ENCODE measurements around the gene WDFY1.

DNA sequence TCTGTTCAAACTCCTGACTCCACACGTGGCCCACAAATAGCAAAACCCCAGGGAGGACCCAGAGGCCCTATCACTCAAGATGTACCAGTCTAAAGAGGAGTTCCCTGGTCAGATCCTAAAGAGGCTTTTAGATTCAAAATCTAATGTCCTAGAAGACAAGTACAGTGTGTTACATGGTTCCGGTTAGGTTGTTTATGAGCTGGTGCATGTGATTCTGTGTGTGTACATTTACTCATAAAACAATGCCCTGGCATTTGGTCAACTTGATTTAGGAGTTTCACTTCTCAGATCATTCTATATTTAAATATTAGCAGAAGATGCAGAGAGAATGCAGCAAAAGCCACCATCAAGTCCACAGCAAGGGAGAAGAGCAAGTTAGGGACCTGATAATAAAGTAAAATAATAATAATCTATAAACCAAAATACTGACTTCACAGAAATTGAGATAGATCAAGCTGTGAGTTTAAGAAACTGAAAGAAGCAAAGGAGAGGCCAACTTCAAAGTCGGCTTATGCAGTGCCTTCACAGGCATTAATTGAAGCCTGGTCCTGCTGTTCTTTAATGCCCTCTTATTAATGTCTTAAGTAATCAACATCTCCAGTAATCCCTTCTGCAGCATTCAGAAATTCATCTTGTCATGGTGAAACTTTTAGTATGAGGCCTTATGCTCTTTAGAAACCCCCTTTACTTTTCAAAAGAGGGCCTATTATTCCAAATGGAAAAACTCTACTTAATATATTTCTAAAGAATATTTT is 103.5 kb downstream of the WDFY1 start:
- TF ChIP-seq, protein P1, sequence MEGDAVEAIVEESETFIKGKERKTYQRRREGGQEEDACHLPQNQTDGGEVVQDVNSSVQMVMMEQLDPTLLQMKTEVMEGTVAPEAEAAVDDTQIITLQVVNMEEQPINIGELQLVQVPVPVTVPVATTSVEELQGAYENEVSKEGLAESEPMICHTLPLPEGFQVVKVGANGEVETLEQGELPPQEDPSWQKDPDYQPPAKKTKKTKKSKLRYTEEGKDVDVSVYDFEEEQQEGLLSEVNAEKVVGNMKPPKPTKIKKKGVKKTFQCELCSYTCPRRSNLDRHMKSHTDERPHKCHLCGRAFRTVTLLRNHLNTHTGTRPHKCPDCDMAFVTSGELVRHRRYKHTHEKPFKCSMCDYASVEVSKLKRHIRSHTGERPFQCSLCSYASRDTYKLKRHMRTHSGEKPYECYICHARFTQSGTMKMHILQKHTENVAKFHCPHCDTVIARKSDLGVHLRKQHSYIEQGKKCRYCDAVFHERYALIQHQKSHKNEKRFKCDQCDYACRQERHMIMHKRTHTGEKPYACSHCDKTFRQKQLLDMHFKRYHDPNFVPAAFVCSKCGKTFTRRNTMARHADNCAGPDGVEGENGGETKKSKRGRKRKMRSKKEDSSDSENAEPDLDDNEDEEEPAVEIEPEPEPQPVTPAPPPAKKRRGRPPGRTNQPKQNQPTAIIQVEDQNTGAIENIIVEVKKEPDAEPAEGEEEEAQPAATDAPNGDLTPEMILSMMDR (IDR thresholded peaks at IDR 0.05): no peak
- TF ChIP-seq POLR2AphosphoS5 (IDR thresholded peaks at IDR 0.05): no peak
- TF ChIP-seq POLR2A (IDR thresholded peaks at IDR 0.05): no peak
